Kidney (tissue), 14 donors: ENCODE measurements around the gene SENP1. TPM values are rescaled to one million over a fixed set of nuclear protein-coding genes. Genes with fewer than 3 reads are reported as not detected.

ENCODE experiments used
- DNase-seq, 5 donors: peaks; one replicate each; pipeline ENCODE4 v3.0.0-alpha.2; 2013 to 2020
- FAIRE-seq: peaks from 2 replicates; lab custom pipeline; 2012; peaks lifted over from hg19 to GRCh38; lab: Jason Lieb, UNC
- H3K27ac ChIP-seq, 2 donors: one replicate each; pipeline ENCODE4 v1.7.0; 2013; ENCODE audit warnings: low read depth in 2 of 2, low read length in 2 of 2, inconsistent platforms in 1 of 2
- H3K27me3 ChIP-seq: one replicate; pipeline ENCODE4 v1.7.1; 2013; ENCODE audit warnings: low read length, inconsistent platforms; ENCODE audit not compliant: control insufficient read depth, insufficient read depth
- H3K36me3 ChIP-seq, 3 donors: one replicate each; pipeline versions ENCODE4 v1.7.0 to v1.7.1; 2013; ENCODE audit warnings: low read length in 3 of 3, control low read depth in 1 of 3, inconsistent platforms in 1 of 3; ENCODE audit not compliant: insufficient read depth in 3 of 3, control insufficient read depth in 2 of 3
- H3K4me1 ChIP-seq, 3 donors: one replicate each; pipeline versions ENCODE4 v1.7.0 to v1.7.1; 2013; ENCODE audit warnings: low read length in 3 of 3, inconsistent platforms in 1 of 3, low read depth in 1 of 3; ENCODE audit not compliant: control insufficient read depth in 2 of 3, insufficient read depth in 2 of 3
- H3K4me3 ChIP-seq, 3 donors: one replicate each; pipeline versions ENCODE4 v1.7.0 to v1.8.1; 2013; ENCODE audit warnings: low read length in 3 of 3, control low read depth in 1 of 3, inconsistent platforms in 1 of 3
- H3K9ac ChIP-seq, 3 donors: one replicate each; pipeline versions ENCODE4 v1.7.0 to v1.7.1; 2013; ENCODE audit warnings: low read length in 3 of 3, control low read depth in 1 of 3, inconsistent platforms in 1 of 3
- H3K9me3 ChIP-seq, 3 donors: one replicate each; pipeline versions ENCODE4 v1.7.0 to v1.7.1; 2013; ENCODE audit warnings: low read length in 3 of 3, control low read depth in 1 of 3, inconsistent platforms in 1 of 3; ENCODE audit not compliant: control insufficient read depth in 2 of 3, insufficient read depth in 1 of 3
- CTCF ChIP-seq: IDR thresholded peaks from 3 replicates; pipeline ENCODE4 v1.5.1; 2012; ENCODE audit warnings: mild to moderate bottlenecking, moderate library complexity, borderline replicate concordance; ENCODE audit not compliant: insufficient read depth; ENCODE audit errors: extremely low read depth
- intact Hi-C: fragments of 100-400 bp; cut with DNase I; formaldehyde crosslinking; loops from one replicate; pipeline ENCODE4 v1.11.1; 2022
- polyA plus RNA-seq: library from polyadenylated mRNA; stranded (reverse); fragments of 350-450 nt; fragmentation: Illumina TruSeq; extraction: RNeasy Lipid Tissue Mini Kit (QIAGEN cat#74804); gene quantifications from one replicate; pipeline ENCODE4 v1.2.3, GENCODE V29; 2014; ENCODE audit warnings: low read depth, low replicate concordance; ENCODE audit not compliant: insufficient read depth
- total RNA-seq: library from RNA; stranded (reverse); fragmentation: NEBNext Ultra II Directional; extraction: Animal tissue kit (Norgen Biotek cat#: 25700); gene quantifications from one replicate; pipeline ENCODE4 v1.2.1, GENCODE V29; 2021
- donor health status: control.
- donor health status: control.
- donor health status: control.
- donor health status: control.
- donor health status: control.
- donor health status: DM: yes; HTN: yes; CAD: no.
- donor health status: Normal renal cell carcinoma (clear cell type).

The SENP1 gene
- total and polyA plus RNA-seq, 2 donors from 2014 or later: 3.5 to 19.4 TPM

DNA sequence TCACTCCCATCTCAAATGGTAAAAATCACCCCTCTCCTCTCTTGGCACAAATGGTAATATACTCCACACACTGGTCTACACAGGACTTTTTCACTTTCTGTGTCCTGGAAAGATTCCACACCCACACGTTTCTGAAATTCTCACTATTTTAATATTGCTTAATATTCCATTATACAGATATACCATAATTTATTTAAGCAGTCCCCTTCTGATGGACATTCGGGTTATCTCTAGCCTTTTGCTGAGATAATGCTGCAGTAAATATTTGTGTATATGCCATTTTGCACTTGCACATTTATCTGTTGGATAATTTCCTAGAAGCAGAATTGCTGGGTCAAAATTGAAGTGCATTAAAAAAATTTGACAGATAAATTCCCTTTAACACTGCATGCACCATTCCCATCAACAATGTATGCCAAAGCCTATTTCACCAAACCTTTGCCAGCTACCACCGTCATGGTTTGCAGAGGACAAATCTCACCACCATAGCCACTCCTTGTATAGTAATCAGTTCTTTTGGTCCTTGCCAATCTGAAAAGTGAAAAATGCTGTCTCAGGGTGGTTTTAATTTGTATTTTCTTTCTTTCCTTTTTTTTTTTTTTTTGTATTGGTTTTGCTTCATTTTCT, 86.1 kb downstream of the SENP1 start:
- H3K4me1 ChIP-seq: no peaks in the 10 kb centered on the region
- no peak overlapping the region for H3K27ac ChIP-seq
- intact Hi-C loops: no loop called here
- TF ChIP-seq CTCF: no peak
- H3K27me3 ChIP-seq: no peaks in the 10 kb centered on the region
- no peak overlapping the region for H3K9ac ChIP-seq
- DNase-seq (no peak), FAIRE-seq (no peak)
- no peak overlapping the region for H3K4me3 ChIP-seq
- H3K9me3 ChIP-seq: no peaks in the 10 kb centered on the region
- H3K36me3 ChIP-seq: no peaks in the 10 kb centered on the region

GRCh38 chr12:48018618-48018995, 87.3 kb downstream of the SENP1 start:
- Histone ChIP-seq H3K27me3 (no peaks in the 10 kb centered on the region), H3K9ac (no peak overlapping the region), H3K4me3 (no peak overlapping the region), H3K27ac (no peak overlapping the region), H3K9me3 (no peaks in the 10 kb centered on the region), H3K36me3 (no peaks in the 10 kb centered on the region), H3K4me1 (no peaks in the 10 kb centered on the region)
- no peak for TF ChIP-seq CTCF
- no peak for FAIRE-seq
- intact Hi-C loops: no loop called here
- DNase-seq: no peak

GRCh38 chr12:48017921-48018617, 87.8 kb downstream of the SENP1 start:
- no peak for TF ChIP-seq CTCF
- H3K27me3 ChIP-seq: no peaks in the 10 kb centered on the region
- H3K27ac ChIP-seq: no peak overlapping the region
- H3K9ac ChIP-seq: no peak overlapping the region
- H3K36me3 ChIP-seq: no peaks in the 10 kb centered on the region
- H3K4me3 ChIP-seq: no peak overlapping the region
- intact Hi-C loops: no loop called here
- H3K9me3 ChIP-seq: no peaks in the 10 kb centered on the region
- no peak for FAIRE-seq
- no peaks in the 10 kb centered on the region for H3K4me1 ChIP-seq
- no peak for DNase-seq
